IMR-90 (cell line): ENCODE measurements around the gene AKAP4. TPM values are rescaled to one million over a fixed set of nuclear protein-coding genes. Genes with fewer than 3 reads are reported as not detected.

Experiments
- ATAC-seq: fragments of 200-7000 bp; cut with Tn5 transposase; 2 replicates; pipeline ENCODE4 v1.9.1; 2020; ENCODE audit warnings: low read depth, mild to moderate bottlenecking, moderate library complexity
- Bru-seq: library from RNA; stranded (reverse); fragments of 400-500 nt; gene quantifications from one replicate; lab custom pipeline; 2021; lab: Mats Ljungman, UMichigan
- BruChase-seq, 2 experiments: library from RNA; stranded (reverse); fragments of 400-500 nt; gene quantifications; one replicate each; lab custom pipeline; 2021; lab: Mats Ljungman, UMichigan
- BruUV-seq: library from RNA; stranded (reverse); fragments of 400-500 nt; replicated peaks from 2 replicates; lab custom pipeline; 2021; lab: Mats Ljungman, UMichigan
- CTCF ChIA-PET: fragments of 300-600 bp; formaldehyde crosslinking; extraction: SDS; loops from one replicate; lab custom pipeline; 2021; ENCODE audit warnings: antibody characterized with exemption; lab: Yijun Ruan, JAX
- POLR2A ChIA-PET: fragments of 300-600 bp; sonication (Branson Sonifier 250); formaldehyde crosslinking; loops from one replicate; lab custom pipeline; 2022; ENCODE audit warnings: antibody characterized with exemption; ENCODE audit not compliant: unreplicated experiment; lab: Charles Lee
- DNase-seq: peaks from one replicate; pipeline ENCODE4 v3.0.0; 2013
- H2AFZ ChIP-seq: replicated peaks from 2 replicates; pipeline ENCODE3; 2013; ENCODE audit warnings: low read length, mild to moderate bottlenecking; ENCODE audit not compliant: poor library complexity
- H2AK5ac ChIP-seq: 2 replicates; pipeline ENCODE4 v1.6.1; 2013; ENCODE audit warnings: low read depth, low read length, inconsistent platforms
- H2AK9ac ChIP-seq: replicated peaks from 2 replicates; pipeline ENCODE3; 2013; ENCODE audit warnings: mild to moderate bottlenecking, low read depth, low read length, moderate library complexity; ENCODE audit not compliant: poor library complexity
- H2BK120ac ChIP-seq: 2 replicates; pipeline ENCODE4 v1.6.1; 2013; ENCODE audit warnings: low read depth, low read length, inconsistent platforms
- H2BK15ac ChIP-seq: 3 replicates; pipeline ENCODE4 v1.6.1; 2013; ENCODE audit warnings: low read depth, low read length, inconsistent platforms
- H2BK20ac ChIP-seq: 2 replicates; pipeline ENCODE4 v1.6.1; 2013; ENCODE audit warnings: low read depth, mild to moderate bottlenecking, inconsistent platforms, low read length, moderate library complexity
- H2BK5ac ChIP-seq: 2 replicates; pipeline ENCODE4 v1.6.1; 2013; ENCODE audit warnings: mild to moderate bottlenecking, low read depth, low read length, inconsistent platforms; ENCODE audit not compliant: poor library complexity, severe bottlenecking
- H3K14ac ChIP-seq: replicated peaks from 2 replicates; pipeline ENCODE4 v1.6.1; 2013; ENCODE audit warnings: low read depth, low read length, inconsistent platforms
- H3K18ac ChIP-seq: 2 replicates; pipeline ENCODE4 v1.6.1; 2013; ENCODE audit warnings: low read depth, low read length, control low read depth
- H3K23ac ChIP-seq: 2 replicates; pipeline ENCODE4 v1.6.1; 2013; ENCODE audit warnings: low read depth, low read length, inconsistent platforms
- H3K27ac ChIP-seq: 2 replicates; pipeline ENCODE4 v1.5.1; 2013; ENCODE audit warnings: mild to moderate bottlenecking, control low read depth, low read length; ENCODE audit not compliant: insufficient read depth
- H3K27me3 ChIP-seq: 2 replicates; pipeline ENCODE4 v1.6.1; 2013; ENCODE audit warnings: low read length; ENCODE audit not compliant: control insufficient read depth, insufficient read depth
- H3K36me3 ChIP-seq: 2 replicates; pipeline ENCODE4 v1.6.1; 2013; ENCODE audit warnings: low read length, mixed read lengths; ENCODE audit not compliant: control insufficient read depth, insufficient read depth
- H3K4ac ChIP-seq: 2 replicates; pipeline ENCODE4 v1.6.1; 2013; ENCODE audit warnings: low read depth, low read length, inconsistent platforms
- H3K4me1 ChIP-seq: 2 replicates; pipeline ENCODE4 v1.6.1; 2013; ENCODE audit warnings: low read length, mixed read lengths; ENCODE audit not compliant: control insufficient read depth, insufficient read depth
- H3K4me2 ChIP-seq: 2 replicates; pipeline ENCODE4 v1.6.1; 2013; ENCODE audit warnings: low read depth, mild to moderate bottlenecking, control low read depth, low read length, moderate library complexity
- H3K4me3 ChIP-seq: 2 replicates; pipeline ENCODE4 v1.5.1; 2013; ENCODE audit warnings: low read depth, mild to moderate bottlenecking, control low read depth, low read length, moderate library complexity; ENCODE audit not compliant: insufficient read depth
- H3K56ac ChIP-seq: 2 replicates; pipeline ENCODE4 v1.6.1; 2013; ENCODE audit warnings: low read length, inconsistent platforms; ENCODE audit not compliant: insufficient read depth; ENCODE audit errors: extremely low read depth
- H3K79me1 ChIP-seq, 2 experiments: 2 replicates each; pipeline ENCODE4 v1.6.1; 2013; ENCODE audit warnings: low read length in 2 of 2, inconsistent platforms in 1 of 2, low read depth in 1 of 2
- H3K9ac ChIP-seq: 2 replicates; pipeline ENCODE4 v1.6.1; 2013; ENCODE audit warnings: low read depth, low read length, control low read depth
- H3K9me1 ChIP-seq: 2 replicates; pipeline ENCODE4 v1.6.1; 2013; ENCODE audit warnings: low read length, inconsistent platforms; ENCODE audit not compliant: insufficient read depth
- H3K9me3 ChIP-seq: 2 replicates; pipeline ENCODE4 v1.6.1; 2013; ENCODE audit warnings: low read length; ENCODE audit not compliant: control insufficient read depth, insufficient read depth
- H4K20me1 ChIP-seq: 2 replicates; pipeline ENCODE4 v1.6.1; 2013; ENCODE audit warnings: low read length, inconsistent platforms; ENCODE audit not compliant: insufficient read depth
- H4K5ac ChIP-seq: 2 replicates; pipeline ENCODE4 v1.6.1; 2013; ENCODE audit warnings: mild to moderate bottlenecking, low read depth, low read length, control low read depth
- H4K8ac ChIP-seq, 2 experiments: 2 replicates each; pipeline ENCODE4 v1.6.1; 2013; ENCODE audit warnings: low read depth in 2 of 2, low read length in 2 of 2, control low read depth in 1 of 2, inconsistent platforms in 1 of 2
- H4K91ac ChIP-seq: 2 replicates; pipeline ENCODE4 v1.6.1; 2013; ENCODE audit warnings: low read depth, low read length, inconsistent platforms; ENCODE audit not compliant: insufficient read depth
- BHLHE40 ChIP-seq: fragments of 150-350 bp; IDR thresholded peaks from 2 replicates; pipeline ENCODE4 v1.6.1; 2016; ENCODE audit warnings: mild to moderate bottlenecking, low read depth, low read length
- MAZ ChIP-seq: IDR thresholded peaks from 2 replicates; pipeline ENCODE4 v1.6.1; 2012; ENCODE audit warnings: low read depth, mild to moderate bottlenecking, low read length, improper control_type of control experiment, moderate library complexity, borderline replicate concordance
- RCOR1 ChIP-seq: IDR thresholded peaks from 2 replicates; pipeline ENCODE4 v1.6.1; 2012; ENCODE audit warnings: mild to moderate bottlenecking, low read length, improper control_type of control experiment; ENCODE audit not compliant: insufficient replicate concordance
- WGBS, 2 experiments: methylation state at CpG; one replicate each; pipeline versions ENCODE4 v1.1.5 to v1.1.7; 2013; ENCODE audit warnings: missing lambda C conversion rate in 2 of 2; ENCODE audit not compliant: insufficient read length in 1 of 2; ENCODE audit errors: extremely low coverage in 2 of 2; 5-methylcytosine and 5-hydroxymethylcytosine counted together
- dilution Hi-C: fragments of 300-500 bp; cut with HindIII; formaldehyde crosslinking; loops from one replicate; pipeline ENCODE4 v1.14.3; 2018; ENCODE audit warnings: low sequenced_read_pairs; ENCODE audit not compliant: unreplicated experiment
- in situ Hi-C: fragments of 300-500 bp; cut with MboI; formaldehyde crosslinking; loops from 3 replicates; pipeline ENCODE4 v1.14.3; 2019; ENCODE audit warnings: low sequenced_read_pairs, inconsistent platforms, mixed read lengths
- intact Hi-C: fragments of 100-400 bp; cut with micrococcal nuclease; formaldehyde crosslinking; loops from 2 replicates; pipeline ENCODE4 v1.10.0; 2022
- long read RNA-seq: library from polyadenylated mRNA; unstranded; transcript quantifications from one replicate; pipeline ENCODE4 v2.0.0, GENCODE V29; 2021; ENCODE audit not compliant: unreplicated experiment
- polyA plus RNA-seq, 3 experiments: library from polyadenylated mRNA; depleted of rRNA; stranded (reverse); fragments of >200 nt; gene quantifications; 2 replicates each; pipeline ENCODE4 v1.2.3, GENCODE V29; 2012; ENCODE audit warnings: low replicate concordance in 1 of 3
- total RNA-seq: library from RNA; depleted of rRNA; stranded (reverse); fragments of >200 nt; gene quantifications from 2 replicates; pipeline ENCODE4 v1.2.3, GENCODE V29; 2012; rRNA removed

AKAP4 gene, protein sequence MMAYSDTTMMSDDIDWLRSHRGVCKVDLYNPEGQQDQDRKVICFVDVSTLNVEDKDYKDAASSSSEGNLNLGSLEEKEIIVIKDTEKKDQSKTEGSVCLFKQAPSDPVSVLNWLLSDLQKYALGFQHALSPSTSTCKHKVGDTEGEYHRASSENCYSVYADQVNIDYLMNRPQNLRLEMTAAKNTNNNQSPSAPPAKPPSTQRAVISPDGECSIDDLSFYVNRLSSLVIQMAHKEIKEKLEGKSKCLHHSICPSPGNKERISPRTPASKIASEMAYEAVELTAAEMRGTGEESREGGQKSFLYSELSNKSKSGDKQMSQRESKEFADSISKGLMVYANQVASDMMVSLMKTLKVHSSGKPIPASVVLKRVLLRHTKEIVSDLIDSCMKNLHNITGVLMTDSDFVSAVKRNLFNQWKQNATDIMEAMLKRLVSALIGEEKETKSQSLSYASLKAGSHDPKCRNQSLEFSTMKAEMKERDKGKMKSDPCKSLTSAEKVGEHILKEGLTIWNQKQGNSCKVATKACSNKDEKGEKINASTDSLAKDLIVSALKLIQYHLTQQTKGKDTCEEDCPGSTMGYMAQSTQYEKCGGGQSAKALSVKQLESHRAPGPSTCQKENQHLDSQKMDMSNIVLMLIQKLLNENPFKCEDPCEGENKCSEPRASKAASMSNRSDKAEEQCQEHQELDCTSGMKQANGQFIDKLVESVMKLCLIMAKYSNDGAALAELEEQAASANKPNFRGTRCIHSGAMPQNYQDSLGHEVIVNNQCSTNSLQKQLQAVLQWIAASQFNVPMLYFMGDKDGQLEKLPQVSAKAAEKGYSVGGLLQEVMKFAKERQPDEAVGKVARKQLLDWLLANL
- total RNA-seq (not detected in 2 replicates), polyA plus RNA-seq (2012; rRNA removed) (not detected in 2 replicates), Bru-seq, nascent RNA (not detected), BruChase-seq, experiment 1, labeled RNA remaining after a 6-hour chase (not detected), BruChase-seq, experiment 2, labeled RNA remaining after a 2-hour chase (not detected)
- not detected in 2 replicates for polyA plus RNA-seq (2012; cell fraction: cytosol; rRNA removed)
- not detected in 2 replicates for polyA plus RNA-seq (2012; cell fraction: nucleus; rRNA removed; ENCODE audit: low replicate concordance)
- long read RNA-seq: 0 reads

DNA sequence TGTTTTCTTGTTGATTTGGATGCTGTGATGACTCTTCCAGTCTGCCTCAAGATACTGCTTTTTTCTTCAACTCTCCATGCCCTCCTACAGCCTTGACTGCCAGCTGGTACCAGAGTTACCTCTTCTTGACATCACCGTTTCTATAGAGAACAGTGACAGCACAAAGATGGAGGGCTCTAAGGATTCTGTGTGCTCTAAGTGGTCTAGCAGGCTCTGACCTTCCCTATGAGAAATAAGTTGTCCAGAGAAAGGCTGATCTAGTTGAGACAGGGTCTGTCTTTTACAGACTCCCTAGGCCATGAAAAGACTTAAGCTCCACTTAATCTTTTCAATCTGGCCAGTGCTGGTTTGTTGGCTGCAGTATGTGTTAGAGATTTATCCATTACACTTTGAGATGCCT lies at the start of gene AKAP4:
Gene AKAP4, minus strand, starts transcription at position 101 of the 400 bp plus-strand sequence. CDS start 118 bp downstream, outside the sequence.
- Histone ChIP-seq H3K9me1 (no peaks in the 10 kb centered on the region), H4K5ac (no peak within 1 kb of the TSS), H3K4me3 (no peak within 1 kb of the TSS), H2BK15ac (no peak within 1 kb of the TSS), H4K8ac (no peak within 1 kb of the TSS), H4K91ac (no peak within 1 kb of the TSS), H3K4me1 (no peaks in the 10 kb centered on the region), H3K27me3 (no peaks in the 10 kb centered on the region; the same call in 1 of the 2 replicates), H2AFZ (no peak within 1 kb of the TSS), H3K9ac (no peak within 1 kb of the TSS), H2BK5ac (no peak within 1 kb of the TSS), H2AK9ac (no peak within 1 kb of the TSS), H3K27ac (no peak within 1 kb of the TSS), H2BK20ac (no peak within 1 kb of the TSS), H3K9me3 (no peaks in the 10 kb centered on the region), H3K4ac (no peak within 1 kb of the TSS), H3K14ac (no peak within 1 kb of the TSS), H3K36me3 (no peaks in the 10 kb centered on the region), H3K18ac (no peak within 1 kb of the TSS), H3K4me2 (no peak within 1 kb of the TSS), H4K20me1 (no peaks in the 10 kb centered on the region), H3K56ac (no peak within 1 kb of the TSS), H3K23ac (no peak within 1 kb of the TSS), H3K79me1 (no peaks in the 10 kb centered on the region), H2AK5ac (no peak within 1 kb of the TSS), H2BK120ac (no peak within 1 kb of the TSS)
- dilution Hi-C loops (no loop called here), in situ Hi-C loops (no loop called here), intact Hi-C loops (no loop called here)
- TF ChIP-seq MAZ (no peak), BHLHE40 (no peak), RCOR1 (no peak)
- ATAC-seq (no peak), DNase-seq (no peak)
- CTCF ChIA-PET: interaction anchor here (1.0 kb wide), 1 partner anchor 100 kb away, joined by 3 read pairs; no protein-coding TSS in a partner anchor
- POLR2A ChIA-PET: no interaction called here
- no TSS peak for BruUV-seq
- no CpG with 5 or more reads among the region's 1 CpG for WGBS, 2 experiments
